ENCODE data around the gene CCDC169. TPM values are rescaled to one million over a fixed set of nuclear protein-coding genes. Genes with fewer than 3 reads are reported as not detected.

Gene CCDC169
- total RNA-seq, 4 donors from 2014 or later: not detected

DNA sequence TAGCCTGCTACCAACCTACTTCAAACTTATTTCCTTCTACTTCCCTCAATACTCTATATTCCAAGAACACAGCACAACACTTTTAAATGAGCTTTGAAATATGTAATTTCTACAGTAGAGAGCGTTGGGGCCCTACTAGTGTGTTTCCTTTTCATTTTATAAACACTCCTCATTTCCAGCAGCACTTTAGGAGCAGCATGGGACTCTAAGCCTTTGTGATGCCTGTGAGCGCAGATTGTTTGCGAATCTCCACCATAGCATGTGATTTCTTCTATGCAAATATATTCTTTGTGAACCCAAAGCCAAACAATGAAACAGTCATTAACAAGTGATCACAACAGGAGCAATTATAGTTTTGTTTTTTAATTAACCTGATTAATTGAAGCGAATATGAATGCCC, 86.9 kb downstream of the CCDC169 start:
- no peak overlapping the region for H3K27ac ChIP-seq
- no peaks in the 10 kb centered on the region for H3K9me3 ChIP-seq
- H3K4me3 ChIP-seq: no peak overlapping the region
- no peak for TF ChIP-seq CTCF (IDR thresholded peaks at IDR 0.05)
- no peak for TF ChIP-seq POLR2A (IDR thresholded peaks at IDR 0.05)
- H3K27me3 ChIP-seq: no peaks in the 10 kb centered on the region
- no peaks in the 10 kb centered on the region for H3K4me1 ChIP-seq
- DNase-seq: no peak
- no peaks in the 10 kb centered on the region for H3K36me3 ChIP-seq

GRCh38 chr13:36207672-36208071, 89.9 kb downstream of the CCDC169 start:
- no peak for DNase-seq
- Histone ChIP-seq H3K4me3 (no peak overlapping the region), H3K9me3 (no peaks in the 10 kb centered on the region), H3K4me1 (no peaks in the 10 kb centered on the region), H3K27ac (no peak overlapping the region), H3K36me3 (no peaks in the 10 kb centered on the region), H3K27me3 (no peaks in the 10 kb centered on the region)
- no peak for TF ChIP-seq CTCF (IDR thresholded peaks at IDR 0.05)
- no peak for TF ChIP-seq POLR2A (IDR thresholded peaks at IDR 0.05)

DNA sequence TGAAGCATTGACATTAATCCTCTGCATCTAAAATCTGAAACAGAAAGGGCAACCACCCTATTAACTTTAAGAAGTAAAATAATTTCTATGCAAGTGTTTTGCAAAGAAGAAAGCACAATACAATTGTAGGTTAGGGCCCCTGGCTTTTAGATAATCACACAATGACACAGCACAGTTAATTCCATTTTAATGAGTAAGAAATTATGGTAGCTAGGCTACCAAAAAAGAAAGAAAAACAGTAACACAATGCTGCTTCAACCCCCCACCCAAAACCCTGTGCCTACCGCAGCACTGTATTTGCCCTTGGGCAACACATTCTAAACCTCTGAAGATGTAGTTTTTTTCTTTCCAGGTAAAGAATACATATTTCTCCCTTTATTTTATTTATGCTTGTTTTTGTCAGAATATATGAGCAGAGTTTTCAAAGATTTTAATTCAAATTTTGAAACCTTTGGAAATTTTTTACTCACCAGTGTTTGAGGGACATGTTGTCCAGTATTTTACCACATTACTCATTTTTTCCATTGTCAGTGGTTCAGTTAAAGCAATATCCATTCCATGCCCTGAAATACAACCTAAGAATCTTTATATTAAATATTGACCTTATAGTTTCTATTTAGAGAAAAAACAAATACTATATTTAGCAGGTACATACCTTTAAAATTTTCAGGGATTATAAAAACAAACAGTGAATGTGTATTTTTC, 104.3 kb downstream of the CCDC169 start:
- Histone ChIP-seq H3K36me3 (no peaks in the 10 kb centered on the region), H3K9me3 (no peaks in the 10 kb centered on the region), H3K4me3 (no peak overlapping the region), H3K27ac (no peak overlapping the region), H3K27me3 (no peaks in the 10 kb centered on the region), H3K4me1 (no peaks in the 10 kb centered on the region)
- TF ChIP-seq CTCF (IDR thresholded peaks at IDR 0.05) (no peak), POLR2A (IDR thresholded peaks at IDR 0.05) (no peak)
- no peak for DNase-seq

GRCh38 chr13:36192166-36192565, 105.4 kb downstream of the CCDC169 start:
- Histone ChIP-seq H3K4me1 (no peaks in the 10 kb centered on the region), H3K27me3 (no peaks in the 10 kb centered on the region)
- TF ChIP-seq CTCF (IDR thresholded peaks at IDR 0.05) (no peak), POLR2A (IDR thresholded peaks at IDR 0.05) (no peak)

GRCh38 chr13:36190771-36191170, 106.8 kb downstream of the CCDC169 start:
- no peak for TF ChIP-seq CTCF (IDR thresholded peaks at IDR 0.05)
- no peak for TF ChIP-seq POLR2A (IDR thresholded peaks at IDR 0.05)
- Histone ChIP-seq H3K4me3 (no peak overlapping the region), H3K9me3 (no peaks in the 10 kb centered on the region), H3K27me3 (no peaks in the 10 kb centered on the region), H3K27ac (no peak overlapping the region), H3K36me3 (no peaks in the 10 kb centered on the region), H3K4me1 (no peaks in the 10 kb centered on the region)
- DNase-seq: no peak

More at GRCh38 chr13:36192166-36192565, 105.4 kb downstream of the CCDC169 start:
- no peak overlapping the region for H3K27ac ChIP-seq
- DNase-seq: no peak
- no peaks in the 10 kb centered on the region for H3K36me3 ChIP-seq
- H3K9me3 ChIP-seq: no peaks in the 10 kb centered on the region
- H3K4me3 ChIP-seq: no peak overlapping the region

Data from Peyer's patch (tissue), 4 donors.